ENCODE data around the gene TMUB2. TPM values are rescaled to one million over a fixed set of nuclear protein-coding genes. Genes with fewer than 3 reads are reported as not detected.

Gene TMUB2
- polyA plus RNA-seq, 1 experiment: 64.0 TPM

- Histone ChIP-seq H3K27me3 (ENCODE audit: control insufficient read depth, insufficient read depth, low read length) (no peaks in the 10 kb centered on the region), H3K36me3 (ENCODE audit: control insufficient read depth, insufficient read depth, low read length) (peaks cover 60% of the 10 kb centered on the region), H3K4me3 (ENCODE audit: low read depth, low read length) (no peak overlapping the region)
- DNase-seq (ENCODE audit: low read depth): no peak
- CTCF ChIA-PET: interaction anchor here (0.7 to 6.8 kb wide), 8 partner anchors 8 to 135 kb away, joined by 3 to 59 read pairs (median 4); partner anchors contain the start of gene UBTF
- POLR2A ChIA-PET: no interaction called here
- no peak for TF ChIP-seq CTCF (IDR thresholded peaks at IDR 0.05; ENCODE audit: insufficient read depth, low read depth, low read length)
Observed at GRCh38 chr17:44212507-44213402, 26.0 kb downstream of the TMUB2 start.

GRCh38 chr17:44213403-44214229 lies 26.8 kb downstream of the TMUB2 start:
- Histone ChIP-seq H3K4me3 (ENCODE audit: low read depth, low read length) (no peak overlapping the region), H3K36me3 (ENCODE audit: control insufficient read depth, insufficient read depth, low read length) (peaks cover 58% of the 10 kb centered on the region), H3K27me3 (ENCODE audit: control insufficient read depth, insufficient read depth, low read length) (no peaks in the 10 kb centered on the region)
- DNase-seq (ENCODE audit: low read depth): no peak
- ChIA-PET POLR2A (no interaction called here), CTCF (interaction anchor here (0.7 to 6.8 kb wide), 6 partner anchors 9 to 1116 kb away, joined by 3 to 59 read pairs (median 3); no protein-coding TSS in a partner anchor)
- no peak for TF ChIP-seq CTCF (IDR thresholded peaks at IDR 0.05; ENCODE audit: insufficient read depth, low read depth, low read length)

DNA sequence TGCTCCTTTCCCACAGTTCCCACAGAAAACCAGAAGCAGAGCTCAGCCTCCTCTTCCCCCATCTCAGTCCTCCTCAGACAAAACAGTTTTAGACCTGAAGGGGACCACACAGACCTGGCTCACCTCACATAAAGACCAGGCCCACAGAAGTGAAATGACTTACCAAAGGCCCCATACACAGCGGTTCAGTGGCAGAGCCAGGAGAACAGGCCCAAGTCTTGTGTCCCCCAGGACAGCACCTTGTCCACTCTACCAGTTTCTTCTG lies 27.4 kb downstream of the TMUB2 start:
- Histone ChIP-seq H3K4me3 (ENCODE audit: low read depth, low read length) (no peak overlapping the region), H3K27me3 (ENCODE audit: control insufficient read depth, insufficient read depth, low read length) (no peaks in the 10 kb centered on the region), H3K36me3 (ENCODE audit: control insufficient read depth, insufficient read depth, low read length) (peaks cover 54% of the 10 kb centered on the region)
- CTCF ChIA-PET: interaction anchor here (0.7 to 6.8 kb wide), 4 partner anchors 8 to 1115 kb away, joined by 3 to 59 read pairs (median 5); no protein-coding TSS in a partner anchor
- no peak for DNase-seq (ENCODE audit: low read depth)
- TF ChIP-seq CTCF (IDR thresholded peaks at IDR 0.05; ENCODE audit: insufficient read depth, low read depth, low read length): no peak
- POLR2A ChIA-PET: no interaction called here

GRCh38 chr17:44214896-44215295 lies 28.1 kb downstream of the TMUB2 start:
- DNase-seq (ENCODE audit: low read depth): no peak
- H3K4me3 ChIP-seq (ENCODE audit: low read depth, low read length): no peak overlapping the region
- no peaks in the 10 kb centered on the region for H3K27me3 ChIP-seq (ENCODE audit: control insufficient read depth, insufficient read depth, low read length)
- POLR2A ChIA-PET: interaction anchor here (0.7 kb wide), 1 partner anchor 9 kb away, joined by 3 read pairs; no protein-coding TSS in a partner anchor
- CTCF ChIA-PET: interaction anchor here (1.2 to 6.8 kb wide), 3 partner anchors 9 to 117 kb away, joined by 5 to 59 read pairs (median 7); no protein-coding TSS in a partner anchor
- no peak for TF ChIP-seq CTCF (IDR thresholded peaks at IDR 0.05; ENCODE audit: insufficient read depth, low read depth, low read length)
- peaks cover 47% of the 10 kb centered on the region for H3K36me3 ChIP-seq (ENCODE audit: control insufficient read depth, insufficient read depth, low read length)

DNA sequence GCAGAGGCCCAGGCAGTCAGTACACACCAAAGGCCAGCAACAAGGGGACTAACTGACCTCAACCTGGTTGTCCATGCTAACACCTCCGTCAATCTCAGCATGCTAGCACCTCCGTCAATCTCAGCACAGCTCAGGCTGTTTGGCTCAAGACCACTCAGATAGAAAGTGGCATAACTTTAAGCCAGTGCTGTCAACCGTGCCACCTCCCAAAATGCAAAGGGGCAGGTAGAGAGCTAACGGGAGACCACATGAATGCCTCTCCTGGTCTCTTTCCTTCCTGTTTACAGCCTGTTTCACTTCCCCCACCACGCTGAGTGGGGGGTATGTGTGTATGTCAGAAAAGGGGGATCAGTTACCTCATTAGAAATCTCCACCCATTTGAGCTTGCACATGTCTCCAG lies 29.4 kb downstream of the TMUB2 start:
- ChIA-PET CTCF (interaction anchor here (0.9 to 2.7 kb wide), 6 partner anchors 8 to 129 kb away, joined by 3 to 12 read pairs (median 6); partner anchors contain the start of gene GRN), POLR2A (no interaction called here)
- TF ChIP-seq CTCF (IDR thresholded peaks at IDR 0.05; ENCODE audit: insufficient read depth, low read depth, low read length): no peak

More for the DNA sequence above, 29.4 kb downstream of the TMUB2 start:
- Histone ChIP-seq H3K36me3 (ENCODE audit: control insufficient read depth, insufficient read depth, low read length) (peaks cover 39% of the 10 kb centered on the region), H3K4me3 (ENCODE audit: low read depth, low read length) (no peak overlapping the region), H3K27me3 (ENCODE audit: control insufficient read depth, insufficient read depth, low read length) (no peaks in the 10 kb centered on the region)
- DNase-seq (ENCODE audit: low read depth): no peak

All from BJ (cell line).